IMR-90 (cell line): ENCODE data around the gene COG2. TPM values are rescaled to one million over a fixed set of nuclear protein-coding genes. Genes with fewer than 3 reads are reported as not detected.

ENCODE experiments used
- ATAC-seq: fragments of 200-7000 bp; cut with Tn5 transposase; 2 replicates; pipeline ENCODE4 v1.9.1; 2020; ENCODE audit warnings: low read depth, mild to moderate bottlenecking, moderate library complexity
- BruUV-seq: library from RNA; stranded (reverse); fragments of 400-500 nt; replicated peaks from 2 replicates; lab custom pipeline; 2021; lab: Mats Ljungman, UMichigan
- CTCF ChIA-PET: fragments of 300-600 bp; formaldehyde crosslinking; extraction: SDS; loops from one replicate; lab custom pipeline; 2021; ENCODE audit warnings: antibody characterized with exemption; lab: Yijun Ruan, JAX
- POLR2A ChIA-PET: fragments of 300-600 bp; sonication (Branson Sonifier 250); formaldehyde crosslinking; loops from one replicate; lab custom pipeline; 2022; ENCODE audit warnings: antibody characterized with exemption; ENCODE audit not compliant: unreplicated experiment; lab: Charles Lee
- DNase-seq: peaks from one replicate; pipeline ENCODE4 v3.0.0; 2013
- H2AFZ ChIP-seq: replicated peaks from 2 replicates; pipeline ENCODE3; 2013; ENCODE audit warnings: low read length, mild to moderate bottlenecking; ENCODE audit not compliant: poor library complexity
- H2AK5ac ChIP-seq: 2 replicates; pipeline ENCODE4 v1.6.1; 2013; ENCODE audit warnings: low read depth, low read length, inconsistent platforms
- H2AK9ac ChIP-seq: replicated peaks from 2 replicates; pipeline ENCODE3; 2013; ENCODE audit warnings: mild to moderate bottlenecking, low read depth, low read length, moderate library complexity; ENCODE audit not compliant: poor library complexity
- H2BK120ac ChIP-seq: 2 replicates; pipeline ENCODE4 v1.6.1; 2013; ENCODE audit warnings: low read depth, low read length, inconsistent platforms
- H2BK15ac ChIP-seq: 3 replicates; pipeline ENCODE4 v1.6.1; 2013; ENCODE audit warnings: low read depth, low read length, inconsistent platforms
- H2BK20ac ChIP-seq: 2 replicates; pipeline ENCODE4 v1.6.1; 2013; ENCODE audit warnings: low read depth, mild to moderate bottlenecking, inconsistent platforms, low read length, moderate library complexity
- H2BK5ac ChIP-seq: 2 replicates; pipeline ENCODE4 v1.6.1; 2013; ENCODE audit warnings: mild to moderate bottlenecking, low read depth, low read length, inconsistent platforms; ENCODE audit not compliant: poor library complexity, severe bottlenecking
- H3K14ac ChIP-seq: replicated peaks from 2 replicates; pipeline ENCODE4 v1.6.1; 2013; ENCODE audit warnings: low read depth, low read length, inconsistent platforms
- H3K18ac ChIP-seq: 2 replicates; pipeline ENCODE4 v1.6.1; 2013; ENCODE audit warnings: low read depth, low read length, control low read depth
- H3K23ac ChIP-seq: 2 replicates; pipeline ENCODE4 v1.6.1; 2013; ENCODE audit warnings: low read depth, low read length, inconsistent platforms
- H3K27ac ChIP-seq: 2 replicates; pipeline ENCODE4 v1.5.1; 2013; ENCODE audit warnings: mild to moderate bottlenecking, control low read depth, low read length; ENCODE audit not compliant: insufficient read depth
- H3K27me3 ChIP-seq: 2 replicates; pipeline ENCODE4 v1.6.1; 2013; ENCODE audit warnings: low read length; ENCODE audit not compliant: control insufficient read depth, insufficient read depth
- H3K36me3 ChIP-seq: 2 replicates; pipeline ENCODE4 v1.6.1; 2013; ENCODE audit warnings: low read length, mixed read lengths; ENCODE audit not compliant: control insufficient read depth, insufficient read depth
- H3K4ac ChIP-seq: 2 replicates; pipeline ENCODE4 v1.6.1; 2013; ENCODE audit warnings: low read depth, low read length, inconsistent platforms
- H3K4me1 ChIP-seq: 2 replicates; pipeline ENCODE4 v1.6.1; 2013; ENCODE audit warnings: low read length, mixed read lengths; ENCODE audit not compliant: control insufficient read depth, insufficient read depth
- H3K4me2 ChIP-seq: 2 replicates; pipeline ENCODE4 v1.6.1; 2013; ENCODE audit warnings: low read depth, mild to moderate bottlenecking, control low read depth, low read length, moderate library complexity
- H3K4me3 ChIP-seq: 2 replicates; pipeline ENCODE4 v1.5.1; 2013; ENCODE audit warnings: low read depth, mild to moderate bottlenecking, control low read depth, low read length, moderate library complexity; ENCODE audit not compliant: insufficient read depth
- H3K56ac ChIP-seq: 2 replicates; pipeline ENCODE4 v1.6.1; 2013; ENCODE audit warnings: low read length, inconsistent platforms; ENCODE audit not compliant: insufficient read depth; ENCODE audit errors: extremely low read depth
- H3K79me1 ChIP-seq, 2 experiments: 2 replicates each; pipeline ENCODE4 v1.6.1; 2013; ENCODE audit warnings: low read length in 2 of 2, inconsistent platforms in 1 of 2, low read depth in 1 of 2
- H3K9ac ChIP-seq: 2 replicates; pipeline ENCODE4 v1.6.1; 2013; ENCODE audit warnings: low read depth, low read length, control low read depth
- H3K9me1 ChIP-seq: 2 replicates; pipeline ENCODE4 v1.6.1; 2013; ENCODE audit warnings: low read length, inconsistent platforms; ENCODE audit not compliant: insufficient read depth
- H3K9me3 ChIP-seq: 2 replicates; pipeline ENCODE4 v1.6.1; 2013; ENCODE audit warnings: low read length; ENCODE audit not compliant: control insufficient read depth, insufficient read depth
- H4K20me1 ChIP-seq: 2 replicates; pipeline ENCODE4 v1.6.1; 2013; ENCODE audit warnings: low read length, inconsistent platforms; ENCODE audit not compliant: insufficient read depth
- H4K5ac ChIP-seq: 2 replicates; pipeline ENCODE4 v1.6.1; 2013; ENCODE audit warnings: mild to moderate bottlenecking, low read depth, low read length, control low read depth
- H4K8ac ChIP-seq, 2 experiments: 2 replicates each; pipeline ENCODE4 v1.6.1; 2013; ENCODE audit warnings: low read depth in 2 of 2, low read length in 2 of 2, control low read depth in 1 of 2, inconsistent platforms in 1 of 2
- H4K91ac ChIP-seq: 2 replicates; pipeline ENCODE4 v1.6.1; 2013; ENCODE audit warnings: low read depth, low read length, inconsistent platforms; ENCODE audit not compliant: insufficient read depth
- POLR2A ChIP-seq: IDR thresholded peaks from 2 replicates; pipeline ENCODE4 v1.6.1; 2012; ENCODE audit warnings: mild to moderate bottlenecking, low read depth, low read length
- RFX5 ChIP-seq: IDR thresholded peaks from 2 replicates; pipeline ENCODE4 v1.8.0; 2012; ENCODE audit warnings: low read depth, mild to moderate bottlenecking, low read length, moderate library complexity
- WGBS, 2 experiments: methylation state at CpG; one replicate each; pipeline versions ENCODE4 v1.1.5 to v1.1.7; 2013; ENCODE audit warnings: missing lambda C conversion rate in 2 of 2; ENCODE audit not compliant: insufficient read length in 1 of 2; ENCODE audit errors: extremely low coverage in 2 of 2; 5-methylcytosine and 5-hydroxymethylcytosine counted together
- dilution Hi-C: fragments of 300-500 bp; cut with HindIII; formaldehyde crosslinking; loops from one replicate; pipeline ENCODE4 v1.14.3; 2018; ENCODE audit warnings: low sequenced_read_pairs; ENCODE audit not compliant: unreplicated experiment
- in situ Hi-C: fragments of 300-500 bp; cut with MboI; formaldehyde crosslinking; loops from 3 replicates; pipeline ENCODE4 v1.14.3; 2019; ENCODE audit warnings: low sequenced_read_pairs, inconsistent platforms, mixed read lengths
- intact Hi-C: fragments of 100-400 bp; cut with micrococcal nuclease; formaldehyde crosslinking; loops from 2 replicates; pipeline ENCODE4 v1.10.0; 2022
- polyA plus RNA-seq, 3 experiments: library from polyadenylated mRNA; depleted of rRNA; stranded (reverse); fragments of >200 nt; gene quantifications; 2 replicates each; pipeline ENCODE4 v1.2.3, GENCODE V29; 2012; ENCODE audit warnings: low replicate concordance in 1 of 3
- total RNA-seq: library from RNA; depleted of rRNA; stranded (reverse); fragments of >200 nt; gene quantifications from 2 replicates; pipeline ENCODE4 v1.2.3, GENCODE V29; 2012
- TF ChIP-seq, protein P1 (sequence below): conservative IDR thresholded peaks from 2 replicates; pipeline ENCODE4 v1.5.1; 2012; ENCODE audit warnings: mild to moderate bottlenecking, low read depth, low read length, improper control_type of control experiment
- TF ChIP-seq, protein P2 (sequence below): fragments of 150-350 bp; IDR thresholded peaks from 2 replicates; pipeline ENCODE4 v1.6.1; 2017; ENCODE audit warnings: mild to moderate bottlenecking, antibody characterized with exemption, low read length, low read depth

The COG2 gene
- total and polyA plus RNA-seq, 2 of the 4 experiments (the other 2 are of a cell fraction): 9.1 to 16.7 TPM

DNA sequence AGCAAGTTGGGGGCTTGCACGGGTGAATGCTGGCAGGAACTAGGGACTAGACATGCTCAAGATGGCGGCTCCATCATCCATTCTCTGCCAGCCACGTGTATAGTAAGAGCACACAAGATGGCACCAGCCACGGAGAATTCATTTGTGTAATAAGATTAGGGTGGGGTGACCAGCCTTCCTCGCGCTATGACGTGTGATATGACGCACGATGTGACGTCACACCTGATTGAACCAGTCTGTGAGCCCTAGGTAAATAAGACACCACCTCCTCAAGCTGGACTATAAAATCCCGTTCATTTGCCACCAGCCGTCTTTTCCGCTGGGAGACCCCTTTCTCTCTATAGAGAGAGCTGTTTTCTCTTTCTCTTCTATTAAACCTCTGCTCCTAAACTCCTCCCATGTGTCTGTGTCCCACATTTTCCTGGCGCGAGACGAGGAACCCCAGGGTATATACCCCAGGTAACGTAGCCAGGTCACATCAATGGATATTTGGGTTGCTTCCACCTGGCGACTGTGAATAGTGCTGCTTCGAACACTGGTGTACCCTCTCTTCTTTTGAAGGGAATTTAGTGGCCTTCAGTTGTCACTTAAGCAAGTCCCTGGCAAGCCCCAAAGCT lies 18.1 kb upstream of the COG2 start:
- H3K9me1 ChIP-seq: no peaks in the 10 kb centered on the region
- intact Hi-C loops: no loop called here
- 80% methylated on average over 1 of the region's 19 CpGs; no CpG with 5 or more reads in 1 of the 2 experiments for WGBS, 2 experiments
- no peaks in the 10 kb centered on the region for H3K4me1 ChIP-seq
- no peak overlapping the region for H3K14ac ChIP-seq
- no peak overlapping the region for H3K23ac ChIP-seq
- no peak overlapping the region for H3K27ac ChIP-seq
- H3K27me3 ChIP-seq: peaks cover 2% of the 10 kb centered on the region; the same call in 1 of the 2 replicates
- no peaks in the 10 kb centered on the region for H4K20me1 ChIP-seq
- H3K56ac ChIP-seq: no peak overlapping the region
- H2BK120ac ChIP-seq: no peak overlapping the region
- dilution Hi-C loops: no loop called here
- H2AFZ ChIP-seq: no peak overlapping the region
- H4K5ac ChIP-seq: no peak overlapping the region
- H3K18ac ChIP-seq: no peak overlapping the region
- ChIA-PET CTCF (no interaction called here), POLR2A (no interaction called here)
- H3K9me3 ChIP-seq: no peaks in the 10 kb centered on the region
- no peak overlapping the region for H3K9ac ChIP-seq
- no peak overlapping the region for H3K4ac ChIP-seq
- ATAC-seq (no peak), DNase-seq (no peak)
- no peak overlapping the region for H2AK5ac ChIP-seq
- no peak overlapping the region for H4K8ac ChIP-seq
- H2BK20ac ChIP-seq: no peak overlapping the region
- H2BK15ac ChIP-seq: no peak overlapping the region
- no peak overlapping the region for H2AK9ac ChIP-seq
- H3K4me2 ChIP-seq: no peak overlapping the region
- TF ChIP-seq RFX5 (no peak), POLR2A (no peak)
- TF ChIP-seq, protein P1, sequence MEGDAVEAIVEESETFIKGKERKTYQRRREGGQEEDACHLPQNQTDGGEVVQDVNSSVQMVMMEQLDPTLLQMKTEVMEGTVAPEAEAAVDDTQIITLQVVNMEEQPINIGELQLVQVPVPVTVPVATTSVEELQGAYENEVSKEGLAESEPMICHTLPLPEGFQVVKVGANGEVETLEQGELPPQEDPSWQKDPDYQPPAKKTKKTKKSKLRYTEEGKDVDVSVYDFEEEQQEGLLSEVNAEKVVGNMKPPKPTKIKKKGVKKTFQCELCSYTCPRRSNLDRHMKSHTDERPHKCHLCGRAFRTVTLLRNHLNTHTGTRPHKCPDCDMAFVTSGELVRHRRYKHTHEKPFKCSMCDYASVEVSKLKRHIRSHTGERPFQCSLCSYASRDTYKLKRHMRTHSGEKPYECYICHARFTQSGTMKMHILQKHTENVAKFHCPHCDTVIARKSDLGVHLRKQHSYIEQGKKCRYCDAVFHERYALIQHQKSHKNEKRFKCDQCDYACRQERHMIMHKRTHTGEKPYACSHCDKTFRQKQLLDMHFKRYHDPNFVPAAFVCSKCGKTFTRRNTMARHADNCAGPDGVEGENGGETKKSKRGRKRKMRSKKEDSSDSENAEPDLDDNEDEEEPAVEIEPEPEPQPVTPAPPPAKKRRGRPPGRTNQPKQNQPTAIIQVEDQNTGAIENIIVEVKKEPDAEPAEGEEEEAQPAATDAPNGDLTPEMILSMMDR: no peak
- TF ChIP-seq, protein P2, sequence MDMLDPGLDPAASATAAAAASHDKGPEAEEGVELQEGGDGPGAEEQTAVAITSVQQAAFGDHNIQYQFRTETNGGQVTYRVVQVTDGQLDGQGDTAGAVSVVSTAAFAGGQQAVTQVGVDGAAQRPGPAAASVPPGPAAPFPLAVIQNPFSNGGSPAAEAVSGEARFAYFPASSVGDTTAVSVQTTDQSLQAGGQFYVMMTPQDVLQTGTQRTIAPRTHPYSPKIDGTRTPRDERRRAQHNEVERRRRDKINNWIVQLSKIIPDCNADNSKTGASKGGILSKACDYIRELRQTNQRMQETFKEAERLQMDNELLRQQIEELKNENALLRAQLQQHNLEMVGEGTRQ: no peak
- H2BK5ac ChIP-seq: no peak overlapping the region
- H3K4me3 ChIP-seq: no peak overlapping the region
- H4K91ac ChIP-seq: no peak overlapping the region
- no TSS peak for BruUV-seq
- H3K36me3 ChIP-seq: no peaks in the 10 kb centered on the region
- H3K79me1 ChIP-seq: no peaks in the 10 kb centered on the region
- in situ Hi-C loops: no loop called here
